ENCODE measurements around the gene REEP1. TPM values are rescaled to one million over a fixed set of nuclear protein-coding genes. Genes with fewer than 3 reads are reported as not detected.

Gene REEP1
- total RNA-seq, 1 donor from 2014 or later: 0.62 TPM

- Mint-ChIP-seq H3K4me3 (ENCODE audit: unreplicated experiment) (no peak overlapping the region), H3K4me1 (ENCODE audit: unreplicated experiment) (peaks cover 17% of the 10 kb centered on the region), H3K27ac (ENCODE audit: unreplicated experiment) (no peak overlapping the region), H3K27me3 (ENCODE audit: unreplicated experiment) (no peaks in the 10 kb centered on the region), H3K36me3 (ENCODE audit: low read depth, unreplicated experiment) (no peaks in the 10 kb centered on the region), H3K9me3 (ENCODE audit: unreplicated experiment) (no peaks in the 10 kb centered on the region)
- TF ChIP-seq CTCF (IDR thresholded peaks at IDR 0.05; ENCODE audit: unreplicated experiment): no peak
- no peak for DNase-seq (ENCODE audit: low spot score)
Observed at GRCh38 chr2:86370579-86370978, 33.2 kb upstream of the REEP1 start.

DNA sequence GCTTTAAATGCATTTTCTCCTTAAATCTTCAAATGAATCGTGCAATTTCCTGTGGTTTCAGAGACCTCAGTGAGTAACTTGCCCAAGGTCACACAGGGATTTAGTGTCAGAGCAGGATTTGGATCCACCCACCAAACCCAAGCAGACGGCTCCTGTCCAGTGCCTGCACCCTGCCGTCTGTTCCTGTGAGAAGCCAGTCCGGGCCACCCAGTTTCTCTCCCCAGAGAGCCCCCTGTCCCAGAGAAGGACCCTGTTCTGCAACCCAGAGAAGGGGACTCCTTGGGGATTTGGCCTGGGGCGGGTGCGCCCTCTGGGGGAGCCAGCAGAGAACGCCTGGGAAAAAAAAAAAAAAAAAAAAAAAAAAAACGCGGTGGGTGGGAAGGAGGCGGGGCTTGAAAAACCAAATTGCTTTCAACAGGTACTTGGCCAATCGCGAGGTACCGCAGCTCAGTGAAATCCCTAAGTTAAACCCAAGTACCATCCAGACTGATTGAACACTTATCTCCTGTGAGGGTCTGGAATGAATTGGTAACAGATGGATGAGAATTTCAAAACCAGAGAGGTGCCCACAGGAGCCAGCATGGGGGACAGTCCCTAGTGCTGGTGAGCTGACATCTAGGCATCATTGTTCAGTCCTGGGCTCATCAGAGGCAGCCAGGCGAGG lies 30.9 kb upstream of the REEP1 start:
- H3K4me3 Mint-ChIP-seq (ENCODE audit: unreplicated experiment): no peak overlapping the region
- peak; percentile 77 for TF ChIP-seq CTCF (IDR thresholded peaks at IDR 0.05; ENCODE audit: unreplicated experiment)
- H3K36me3 Mint-ChIP-seq (ENCODE audit: low read depth, unreplicated experiment): no peaks in the 10 kb centered on the region
- H3K9me3 Mint-ChIP-seq (ENCODE audit: unreplicated experiment): no peaks in the 10 kb centered on the region
- H3K27me3 Mint-ChIP-seq (ENCODE audit: unreplicated experiment): no peaks in the 10 kb centered on the region
- H3K27ac Mint-ChIP-seq (ENCODE audit: unreplicated experiment): no peak overlapping the region
- H3K4me1 Mint-ChIP-seq (ENCODE audit: unreplicated experiment): peaks cover 17% of the 10 kb centered on the region
- peak; percentile 66 for DNase-seq (ENCODE audit: low spot score)

- peaks cover 17% of the 10 kb centered on the region for H3K4me1 Mint-ChIP-seq (ENCODE audit: unreplicated experiment)
- no peak overlapping the region for H3K4me3 Mint-ChIP-seq (ENCODE audit: unreplicated experiment)
- no peaks in the 10 kb centered on the region for H3K36me3 Mint-ChIP-seq (ENCODE audit: low read depth, unreplicated experiment)
- no peak overlapping the region for H3K27ac Mint-ChIP-seq (ENCODE audit: unreplicated experiment)
- no peaks in the 10 kb centered on the region for H3K9me3 Mint-ChIP-seq (ENCODE audit: unreplicated experiment)
- no peaks in the 10 kb centered on the region for H3K27me3 Mint-ChIP-seq (ENCODE audit: unreplicated experiment)
- TF ChIP-seq CTCF (IDR thresholded peaks at IDR 0.05; ENCODE audit: unreplicated experiment): no peak
- DNase-seq (ENCODE audit: low spot score): no peak
Observed at GRCh38 chr2:86367499-86367777, 30.0 kb upstream of the REEP1 start.

DNA sequence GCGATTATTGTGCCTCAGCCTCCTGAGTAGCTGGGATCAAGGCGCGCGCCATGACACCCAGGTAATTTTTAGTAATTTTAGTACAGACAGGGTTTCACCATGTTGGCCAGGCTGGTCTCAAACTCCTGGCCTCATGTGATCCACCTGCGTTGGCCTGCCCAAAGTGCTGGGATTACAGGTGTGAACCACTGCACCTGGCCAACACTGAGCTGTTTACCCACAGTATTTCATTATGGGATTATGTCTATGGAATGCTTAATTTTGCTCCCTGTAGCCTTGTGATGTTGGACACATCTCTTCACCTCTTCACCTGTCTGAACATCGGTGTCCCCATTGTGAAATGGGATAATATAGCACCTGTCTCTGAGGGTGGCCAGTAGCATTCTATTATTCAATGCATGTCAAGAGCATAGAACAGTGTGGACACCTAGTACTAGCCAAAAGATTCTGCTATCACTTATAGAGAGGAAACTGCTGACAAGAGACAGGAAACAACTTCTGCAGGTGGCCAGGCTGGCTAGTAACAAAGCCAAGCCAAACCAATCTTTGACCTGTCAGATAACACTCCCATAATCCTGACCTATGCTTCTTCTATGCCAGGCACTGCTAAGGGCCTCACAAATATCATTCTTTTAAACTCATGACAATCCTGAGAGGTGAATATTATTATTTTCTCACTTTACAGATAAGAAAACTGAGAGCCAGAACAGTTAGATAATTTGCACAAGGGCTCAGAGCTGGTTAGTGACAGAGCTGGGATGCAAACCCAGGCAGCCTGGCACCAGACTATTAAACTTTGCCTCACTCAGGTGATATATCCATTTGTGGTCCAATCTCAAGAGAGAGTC lies 29.4 kb upstream of the REEP1 start:
- Mint-ChIP-seq H3K4me3 (ENCODE audit: unreplicated experiment) (no peak overlapping the region), H3K36me3 (ENCODE audit: low read depth, unreplicated experiment) (no peaks in the 10 kb centered on the region)

More for the DNA sequence above, 29.4 kb upstream of the REEP1 start:
- H3K4me1 Mint-ChIP-seq (ENCODE audit: unreplicated experiment): peaks cover 17% of the 10 kb centered on the region
- H3K9me3 Mint-ChIP-seq (ENCODE audit: unreplicated experiment): no peaks in the 10 kb centered on the region
- H3K27me3 Mint-ChIP-seq (ENCODE audit: unreplicated experiment): no peaks in the 10 kb centered on the region
- DNase-seq (ENCODE audit: low spot score): no peak
- TF ChIP-seq CTCF (IDR thresholded peaks at IDR 0.05; ENCODE audit: unreplicated experiment): no peak
- no peak overlapping the region for H3K27ac Mint-ChIP-seq (ENCODE audit: unreplicated experiment)

All from endothelial cell (in vitro differentiated cells).